ENCODE data around the gene ZNF438.

Gene ZNF438

DNA sequence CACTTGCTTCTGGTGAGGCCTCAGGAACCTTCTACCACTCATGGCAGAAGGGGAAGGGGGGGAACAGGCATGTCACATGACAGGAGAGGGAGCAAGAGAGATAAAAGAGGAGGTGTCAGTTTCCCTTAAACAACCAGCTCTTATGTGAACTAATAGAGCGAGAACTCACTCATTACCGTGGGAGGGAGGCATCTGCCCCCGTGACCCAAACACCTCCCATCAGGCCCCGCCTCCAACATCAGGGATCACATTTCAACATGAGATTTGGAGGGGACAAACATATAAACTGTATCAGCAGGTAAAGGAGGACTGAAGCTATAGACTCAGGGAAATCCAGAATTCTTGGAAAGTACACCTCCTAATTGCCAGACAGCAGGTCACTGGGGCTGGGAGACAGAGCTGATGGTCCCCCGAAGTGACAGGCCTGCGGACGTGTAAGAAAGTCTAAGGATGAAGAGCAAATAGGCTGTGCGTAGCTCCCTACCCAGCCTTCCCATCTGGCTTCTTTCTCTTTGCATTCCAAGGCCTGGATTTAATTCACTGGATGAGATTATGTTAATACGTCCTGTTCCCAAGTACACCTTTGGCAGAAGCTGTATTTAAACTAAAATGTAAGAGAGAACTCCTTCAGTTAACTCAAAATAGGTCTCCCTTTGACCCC, 215.4 kb downstream of the ZNF438 start:
- POLR2A ChIA-PET, result interaction anchor here (1.2 kb wide), 1 partner anchor 9 kb away, joined by 3 read pairs; no protein-coding TSS in a partner anchor
- DNase-seq (ENCODE audit: extremely low spot score), result no peak
- TF ChIP-seq ELF4 (IDR thresholded peaks at IDR 0.05) (no peak), SUZ12 (IDR thresholded peaks at IDR 0.05) (no peak), CTBP1 (IDR thresholded peaks at IDR 0.05; ENCODE audit: borderline replicate concordance) (no peak), LEF1 (IDR thresholded peaks at IDR 0.05; ENCODE audit: borderline replicate concordance) (no peak), ZNF384 (IDR thresholded peaks at IDR 0.05) (no peak), NFRKB (IDR thresholded peaks at IDR 0.05) (no peak), L3MBTL2 (conservative IDR thresholded peaks at IDR 0.05) (no peak), BHLHE40 (IDR thresholded peaks at IDR 0.05; ENCODE audit: borderline replicate concordance) (no peak)
- CTCF ChIA-PET, result no interaction called here

DNA sequence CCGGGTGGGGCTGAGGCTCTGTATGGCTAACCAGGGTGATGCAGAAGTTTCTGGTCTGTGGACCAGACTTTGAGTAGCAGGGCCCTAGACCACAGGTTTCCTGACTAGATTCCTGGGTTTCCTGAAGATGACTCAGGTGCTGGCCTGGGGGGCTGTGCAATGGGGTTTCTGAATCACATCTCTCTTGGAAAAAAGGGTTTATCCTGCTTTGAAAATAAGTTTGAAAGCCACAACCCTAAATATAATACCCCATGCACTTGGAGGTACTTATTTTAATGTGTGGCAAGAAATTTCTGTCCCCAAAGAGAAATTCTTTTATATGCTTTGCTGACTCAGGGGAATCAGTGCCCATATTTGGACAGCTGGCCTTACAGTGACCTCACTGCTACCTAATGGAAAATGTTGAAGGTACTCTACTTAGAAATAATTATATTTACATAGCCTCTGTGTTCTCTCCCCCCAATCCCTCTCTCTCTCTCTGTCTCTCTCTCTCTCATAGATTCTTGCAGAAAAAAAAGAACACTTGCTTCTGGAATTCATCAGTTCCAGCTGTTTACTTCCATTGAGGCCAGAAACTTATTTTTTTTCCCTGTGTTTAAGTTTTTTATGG, 217.7 kb downstream of the ZNF438 start:
- ChIA-PET CTCF (no interaction called here), POLR2A (no interaction called here)
- DNase-seq (ENCODE audit: extremely low spot score), result no peak
- no peak for TF ChIP-seq FOXM1 (IDR thresholded peaks at IDR 0.05; ENCODE audit: borderline replicate concordance)
- no peak for TF ChIP-seq HDGF (IDR thresholded peaks at IDR 0.05; ENCODE audit: borderline replicate concordance)
- TF ChIP-seq SUZ12 (IDR thresholded peaks at IDR 0.05), result no peak
- no peak for TF ChIP-seq TARDBP (IDR thresholded peaks at IDR 0.05)
- TF ChIP-seq NFRKB (IDR thresholded peaks at IDR 0.05), result no peak
- TF ChIP-seq, protein P1, sequence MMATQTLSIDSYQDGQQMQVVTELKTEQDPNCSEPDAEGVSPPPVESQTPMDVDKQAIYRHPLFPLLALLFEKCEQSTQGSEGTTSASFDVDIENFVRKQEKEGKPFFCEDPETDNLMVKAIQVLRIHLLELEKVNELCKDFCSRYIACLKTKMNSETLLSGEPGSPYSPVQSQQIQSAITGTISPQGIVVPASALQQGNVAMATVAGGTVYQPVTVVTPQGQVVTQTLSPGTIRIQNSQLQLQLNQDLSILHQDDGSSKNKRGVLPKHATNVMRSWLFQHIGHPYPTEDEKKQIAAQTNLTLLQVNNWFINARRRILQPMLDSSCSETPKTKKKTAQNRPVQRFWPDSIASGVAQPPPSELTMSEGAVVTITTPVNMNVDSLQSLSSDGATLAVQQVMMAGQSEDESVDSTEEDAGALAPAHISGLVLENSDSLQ (IDR thresholded peaks at IDR 0.05), result no peak
- no peak for TF ChIP-seq FOXK2 (IDR thresholded peaks at IDR 0.05)
- TF ChIP-seq LEF1 (IDR thresholded peaks at IDR 0.05; ENCODE audit: borderline replicate concordance), result no peak
- TF ChIP-seq L3MBTL2 (conservative IDR thresholded peaks at IDR 0.05), result no peak
- TF ChIP-seq FOXA1 (IDR thresholded peaks at IDR 0.05), result no peak
- TF ChIP-seq CTBP1 (IDR thresholded peaks at IDR 0.05; ENCODE audit: borderline replicate concordance), result no peak
- TF ChIP-seq ELF4 (IDR thresholded peaks at IDR 0.05), result no peak
- no peak for TF ChIP-seq ZNF384 (IDR thresholded peaks at IDR 0.05)
- TF ChIP-seq ARNT (IDR thresholded peaks at IDR 0.05), result no peak

DNA sequence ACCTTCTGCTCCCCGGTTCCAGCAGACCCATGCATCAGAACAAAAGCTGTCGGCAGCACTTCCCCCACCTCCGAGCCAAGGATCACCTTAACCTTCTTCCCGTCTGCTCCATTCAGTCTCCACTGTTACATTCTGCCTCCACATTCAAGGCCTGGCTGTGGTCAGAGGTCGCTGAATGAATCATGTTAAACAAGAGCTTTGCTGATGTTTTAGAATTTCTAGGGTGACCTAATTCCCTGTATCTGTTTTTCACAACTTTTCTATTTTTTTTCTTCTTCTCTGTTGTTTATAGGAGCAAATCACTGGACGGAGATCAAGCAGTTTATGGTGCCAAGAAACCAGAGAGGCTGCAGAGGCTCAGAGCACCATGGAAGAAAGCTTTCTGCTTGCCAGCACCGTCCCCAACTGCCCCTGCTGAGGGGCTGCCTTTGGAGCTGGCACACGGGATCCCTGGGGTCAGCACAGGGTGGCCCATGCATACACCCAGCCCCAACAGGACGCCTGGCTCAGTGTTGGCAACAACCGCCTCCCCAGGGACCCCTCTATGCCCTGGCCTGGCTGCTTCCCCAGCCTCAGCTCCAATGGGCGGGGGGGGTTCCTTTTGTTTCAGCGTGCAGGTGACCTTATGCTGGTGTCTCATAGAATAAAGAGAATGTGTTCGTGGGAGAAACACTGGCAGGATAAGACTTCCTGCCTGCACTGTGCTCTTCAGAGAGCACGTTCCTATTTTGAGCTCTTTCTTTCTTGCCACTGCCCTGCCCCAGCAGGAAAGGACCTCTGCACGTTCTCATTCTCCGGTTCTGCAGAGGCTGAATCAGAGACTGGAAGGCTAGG, 219.4 kb downstream of the ZNF438 start:
- CTCF ChIA-PET, result no interaction called here
- DNase-seq (ENCODE audit: extremely low spot score), result no peak
- POLR2A ChIA-PET, result interaction anchor here (1.9 kb wide), 1 partner anchor 220 kb away, joined by 7 read pairs; the partner anchor contains the start of gene ZNF438
- TF ChIP-seq LEF1 (IDR thresholded peaks at IDR 0.05; ENCODE audit: borderline replicate concordance) (no peak), SUZ12 (IDR thresholded peaks at IDR 0.05) (no peak), FOXM1 (IDR thresholded peaks at IDR 0.05; ENCODE audit: borderline replicate concordance) (no peak), NFRKB (IDR thresholded peaks at IDR 0.05) (no peak), BHLHE40 (IDR thresholded peaks at IDR 0.05; ENCODE audit: borderline replicate concordance) (no peak), FOXK2 (IDR thresholded peaks at IDR 0.05) (no peak), SP1 (IDR thresholded peaks at IDR 0.05) (no peak)

DNA sequence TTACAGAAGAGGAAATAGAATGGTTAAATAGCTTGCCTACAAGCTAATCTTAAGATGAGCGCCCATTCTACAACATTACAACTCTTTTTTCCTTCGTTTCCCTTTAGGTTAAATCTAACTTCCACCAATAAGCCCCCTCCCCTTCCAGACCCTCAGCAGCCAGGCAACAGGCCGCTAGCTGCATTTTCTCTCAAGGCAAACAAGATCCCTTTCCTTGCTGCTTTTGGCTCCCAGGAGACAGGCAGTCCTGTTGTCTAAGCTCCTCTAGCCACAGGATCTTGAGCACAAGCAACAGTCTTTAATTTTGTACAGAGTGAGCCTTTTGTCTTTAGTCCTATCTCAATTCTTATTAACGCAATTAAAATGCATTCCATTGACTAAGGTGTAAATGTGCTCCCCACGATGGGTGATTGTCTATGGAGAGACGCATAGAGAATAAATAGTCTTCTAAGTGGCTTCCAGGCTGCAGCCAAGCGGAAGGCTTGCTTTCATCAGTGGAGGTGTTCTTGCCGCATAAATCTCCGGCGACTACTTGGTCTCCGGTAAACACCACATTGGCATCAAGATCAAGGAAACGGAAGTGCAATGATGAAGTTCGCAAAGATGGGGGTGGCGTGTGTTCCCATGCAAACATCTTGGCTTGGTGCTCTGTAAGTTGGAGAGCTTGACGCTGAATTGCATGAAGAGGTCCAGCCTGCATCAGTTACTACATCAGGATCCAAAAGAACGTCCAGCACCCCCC, 220.2 kb downstream of the ZNF438 start:
- no peak for DNase-seq (ENCODE audit: extremely low spot score)
- ChIA-PET POLR2A (interaction anchor here (1.9 kb wide), 1 partner anchor 220 kb away, joined by 7 read pairs; the partner anchor contains the start of gene ZNF438), CTCF (no interaction called here)
- TF ChIP-seq ELF4 (IDR thresholded peaks at IDR 0.05), result no peak
- no peak for TF ChIP-seq ARNT (IDR thresholded peaks at IDR 0.05)
- TF ChIP-seq FOXK2 (IDR thresholded peaks at IDR 0.05), result no peak
- TF ChIP-seq CTBP1 (IDR thresholded peaks at IDR 0.05; ENCODE audit: borderline replicate concordance), result no peak
- TF ChIP-seq FOXA1 (IDR thresholded peaks at IDR 0.05), result no peak
- no peak for TF ChIP-seq TARDBP (IDR thresholded peaks at IDR 0.05)
- no peak for TF ChIP-seq SP1 (IDR thresholded peaks at IDR 0.05)
- no peak for TF ChIP-seq LEF1 (IDR thresholded peaks at IDR 0.05; ENCODE audit: borderline replicate concordance)
- TF ChIP-seq NFRKB (IDR thresholded peaks at IDR 0.05), result no peak
- no peak for TF ChIP-seq SUZ12 (IDR thresholded peaks at IDR 0.05)
- TF ChIP-seq, protein P1 (IDR thresholded peaks at IDR 0.05), result no peak

DNA sequence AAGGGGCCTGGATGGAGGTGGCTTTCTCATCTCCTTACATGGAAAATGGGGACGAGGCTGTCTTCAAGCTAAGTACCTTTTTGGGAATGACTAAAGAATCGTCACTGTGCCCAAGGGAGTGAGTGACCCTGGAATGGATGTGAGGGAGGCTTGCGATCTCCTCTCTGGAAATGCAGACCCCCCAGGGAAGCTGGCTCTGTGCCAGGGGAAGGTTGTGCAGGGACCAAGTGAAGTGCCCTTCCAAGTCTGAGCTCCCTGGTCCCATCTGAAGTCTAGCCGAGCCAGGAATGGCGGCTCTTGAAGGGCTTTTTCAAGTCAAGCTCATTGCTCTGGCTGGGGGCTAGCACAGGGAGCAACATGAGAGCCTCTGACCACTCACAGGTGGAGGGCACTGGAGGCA, 221.2 kb downstream of the ZNF438 start:
- ChIA-PET CTCF (interaction anchor here (1.0 kb wide), 1 partner anchor 11 kb away, joined by 4 read pairs; no protein-coding TSS in a partner anchor), POLR2A (no interaction called here)
- DNase-seq (ENCODE audit: extremely low spot score), result no peak
- no peak for TF ChIP-seq FOXM1 (IDR thresholded peaks at IDR 0.05; ENCODE audit: borderline replicate concordance)
- no peak for TF ChIP-seq HDGF (IDR thresholded peaks at IDR 0.05; ENCODE audit: borderline replicate concordance)
- no peak for TF ChIP-seq LEF1 (IDR thresholded peaks at IDR 0.05; ENCODE audit: borderline replicate concordance)
- no peak for TF ChIP-seq SP1 (IDR thresholded peaks at IDR 0.05)

DNA sequence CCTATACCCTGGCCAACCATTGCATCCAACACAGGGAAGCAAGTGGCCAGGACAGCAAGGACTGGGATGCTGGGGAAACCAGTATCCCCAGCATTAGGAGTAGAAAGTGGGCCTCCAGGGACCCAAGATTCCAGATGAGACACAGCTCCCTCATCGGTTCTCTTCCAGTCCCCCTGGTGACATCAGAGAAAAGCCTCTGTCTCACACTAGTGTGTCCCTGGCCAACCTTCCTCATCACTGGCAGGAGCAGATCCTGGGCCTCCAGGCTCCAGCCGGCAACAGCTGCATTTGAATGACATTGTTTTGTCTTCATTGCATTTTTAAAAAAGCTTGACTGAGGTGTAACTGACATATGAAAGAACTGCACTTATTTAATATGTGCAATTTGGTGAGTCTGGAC, 224.8 kb downstream of the ZNF438 start:
- no peak for DNase-seq (ENCODE audit: extremely low spot score)
- TF ChIP-seq ARNT (IDR thresholded peaks at IDR 0.05) (no peak), NFRKB (IDR thresholded peaks at IDR 0.05) (no peak), SUZ12 (IDR thresholded peaks at IDR 0.05) (no peak), FOXK2 (IDR thresholded peaks at IDR 0.05) (no peak), HDGF (IDR thresholded peaks at IDR 0.05; ENCODE audit: borderline replicate concordance) (no peak), BHLHE40 (IDR thresholded peaks at IDR 0.05; ENCODE audit: borderline replicate concordance) (no peak), FOXM1 (IDR thresholded peaks at IDR 0.05; ENCODE audit: borderline replicate concordance) (no peak), L3MBTL2 (conservative IDR thresholded peaks at IDR 0.05) (no peak), CTBP1 (IDR thresholded peaks at IDR 0.05; ENCODE audit: borderline replicate concordance) (no peak), SP1 (IDR thresholded peaks at IDR 0.05) (no peak), ZNF384 (IDR thresholded peaks at IDR 0.05) (no peak)
- TF ChIP-seq, protein P1 (IDR thresholded peaks at IDR 0.05), result no peak
- ChIA-PET POLR2A (no interaction called here), CTCF (no interaction called here)
